Cardiac septum (tissue), 1 donor: ENCODE results near the gene CNEP1R1. TPM values are rescaled to one million over a fixed set of nuclear protein-coding genes. Genes with fewer than 3 reads are reported as not detected.
"Not testable (repeated sequence)": the region's sequence is repeated elsewhere in the genome, so short reads cannot be mapped to it uniquely, and the experiment has no call there.

Source experiments
- DNase-seq: peaks from one replicate; pipeline ENCODE4 v3.0.0-alpha.2; 2020; ENCODE audit warnings: low spot score
- intact Hi-C: fragments of 100-400 bp; cut with DNase I; formaldehyde crosslinking; loops from one replicate; pipeline ENCODE4 v1.14.0; 2022
- total RNA-seq: library from RNA; stranded (reverse); fragmentation: NEBNext Ultra II Directional; extraction: Animal tissue kit (Norgen Biotek cat#: 25700); gene quantifications from one replicate; pipeline ENCODE4 v1.2.1, GENCODE V29; 2021
- donor health status: DM: no; HTN: no; CAD: no.

CNEP1R1 gene
- total RNA-seq, 1 donor from 2014 or later = 17.9 TPM

DNA sequence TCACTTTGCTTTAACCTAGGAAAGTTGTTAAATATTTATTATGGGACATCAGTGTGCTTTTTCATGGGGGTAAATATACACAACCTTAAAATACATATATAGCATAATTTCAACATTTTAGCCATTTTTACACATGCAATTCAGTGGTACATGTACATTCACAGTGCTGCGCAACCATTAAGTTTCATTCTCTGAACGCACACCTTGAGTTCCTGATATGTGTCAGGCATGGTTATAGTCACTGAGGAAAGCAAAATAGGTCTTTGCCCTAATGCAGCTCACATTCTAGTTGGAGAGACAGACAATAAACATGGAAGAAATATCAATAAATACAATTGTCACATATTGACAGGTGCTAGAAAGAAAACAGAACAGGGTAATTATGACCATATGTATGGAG lies 12.8 kb upstream of the CNEP1R1 start:
- DNase-seq = no peak
- intact Hi-C loops = no loop called here

GRCh38 chr16:50014211-50014610 lies 10.8 kb upstream of the CNEP1R1 start:
- intact Hi-C loops, DNase-seq: not testable (repeated sequence)

GRCh38 chr16:50015631-50016030 lies 9.4 kb upstream of the CNEP1R1 start:
- no peak for DNase-seq
- intact Hi-C loops = no loop called here

DNA sequence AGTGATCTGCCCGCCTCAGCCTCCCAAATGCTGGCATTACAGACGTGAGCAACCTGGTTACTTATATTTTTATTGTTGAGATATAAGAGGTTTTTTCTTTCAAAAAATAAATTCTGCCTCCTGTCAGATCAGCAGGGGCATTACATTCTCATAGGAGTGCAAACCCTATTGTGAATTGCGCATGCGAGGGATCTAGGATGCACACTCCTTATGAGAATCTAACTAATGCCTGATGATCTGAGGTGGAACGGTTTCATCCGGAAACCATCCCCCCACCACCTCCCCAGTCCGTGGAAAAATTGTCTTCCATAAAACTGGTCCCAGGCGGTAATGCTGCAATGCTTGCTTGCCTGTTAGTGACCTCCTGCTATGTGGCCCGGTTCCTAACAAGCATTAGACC lies 7.5 kb upstream of the CNEP1R1 start:
- no peak for DNase-seq
- intact Hi-C loops = no loop called here

- intact Hi-C loops = loop anchor here (10.0 kb wide), 2 partner anchors 343 to 643 kb away; partner anchors contain the start of gene BRD7
- DNase-seq = no peak
Observed at GRCh38 chr16:50021544-50021943, 3.5 kb upstream of the CNEP1R1 start.

DNA sequence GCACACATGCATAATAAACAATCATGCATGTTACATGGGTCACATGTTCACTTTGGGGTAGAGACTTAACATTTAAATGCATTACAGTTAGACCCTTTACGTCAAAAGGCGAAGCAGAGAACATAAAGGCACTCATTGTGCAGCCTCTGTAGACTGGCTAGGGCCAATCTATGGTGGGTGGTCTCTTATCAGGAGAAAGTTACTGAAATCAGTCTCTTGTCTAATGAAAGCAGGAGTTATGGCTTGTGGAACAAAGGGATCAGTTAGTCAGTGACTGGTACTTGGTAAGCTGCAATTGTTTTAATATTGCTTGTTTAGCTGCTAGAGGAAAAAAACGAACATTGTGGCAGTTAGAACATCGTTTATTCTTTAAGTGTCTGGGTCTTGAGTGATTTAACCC lies 1.4 kb upstream of the CNEP1R1 start:
- no peak for DNase-seq
- intact Hi-C loops = loop anchor here (2.0 to 10.0 kb wide), 4 partner anchors 43 to 641 kb away; partner anchors contain the start of gene BRD7

GRCh38 chr16:50024207-50024606 lies 818 bp upstream of the CNEP1R1 start:
- no peak for DNase-seq
- intact Hi-C loops = loop anchor here (2.0 to 10.0 kb wide), 4 partner anchors 43 to 641 kb away; partner anchors contain the start of gene BRD7

GRCh38 chr16:50025537-50025931 lies 509 bp downstream of the CNEP1R1 start:
- intact Hi-C loops = loop anchor here (2.0 to 10.0 kb wide), 5 partner anchors 41 to 639 kb away; partner anchors contain the start of genes BRD7 and TENT4B

DNA sequence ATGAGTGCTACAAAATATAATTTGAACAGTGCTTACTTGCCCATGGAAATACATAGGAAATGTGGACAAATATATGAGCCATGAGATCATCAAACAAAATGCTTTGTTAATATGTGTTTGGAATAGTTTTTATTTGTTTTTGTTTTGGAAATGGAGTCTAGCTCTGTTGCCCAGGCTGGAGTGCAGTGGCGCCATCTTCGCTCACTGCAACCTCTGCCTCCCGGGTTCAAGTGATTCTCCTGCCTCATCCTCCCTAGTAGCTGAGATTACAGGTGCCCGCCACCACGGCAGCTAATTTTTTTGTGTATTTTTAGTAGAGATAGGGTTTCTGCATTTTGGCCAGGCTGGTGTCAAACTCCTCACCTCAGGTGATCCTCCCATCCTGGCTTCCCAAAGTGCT lies 2.8 kb downstream of the CNEP1R1 start:
- intact Hi-C loops = loop anchor here (5.0 to 10.0 kb wide), 3 partner anchors 124 to 637 kb away; partner anchors contain the start of genes BRD7 and TENT4B

More at GRCh38 chr16:50025537-50025931, 509 bp downstream of the CNEP1R1 start:
- DNase-seq = no peak

DNA sequence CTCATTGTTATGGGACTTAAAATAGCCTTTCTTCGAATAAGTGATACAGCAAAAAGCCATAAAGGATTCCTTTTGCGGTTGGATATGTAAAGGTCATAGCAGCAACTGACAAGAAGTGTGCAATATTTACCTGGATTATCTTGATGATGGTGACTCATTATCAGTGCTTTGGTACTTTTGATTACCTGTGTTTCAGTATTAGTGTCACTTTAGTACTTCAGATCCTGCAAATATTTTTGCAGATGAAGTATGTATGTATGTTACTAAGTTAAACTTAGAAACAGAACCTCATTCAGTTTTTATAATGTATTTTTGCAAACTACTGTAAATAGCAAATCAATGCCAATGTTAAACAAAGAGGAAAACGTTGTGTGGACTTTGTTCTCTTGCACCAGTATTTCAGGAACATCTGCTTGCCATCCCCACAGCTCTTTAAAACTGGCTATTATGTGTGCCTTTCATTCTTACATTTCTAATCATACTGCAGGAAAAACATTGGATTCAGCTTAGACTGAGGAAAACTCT lies 10.5 kb downstream of the CNEP1R1 start:
- intact Hi-C loops = no loop called here

More for the DNA sequence above, 2.8 kb downstream of the CNEP1R1 start:
- no peak for DNase-seq

DNA sequence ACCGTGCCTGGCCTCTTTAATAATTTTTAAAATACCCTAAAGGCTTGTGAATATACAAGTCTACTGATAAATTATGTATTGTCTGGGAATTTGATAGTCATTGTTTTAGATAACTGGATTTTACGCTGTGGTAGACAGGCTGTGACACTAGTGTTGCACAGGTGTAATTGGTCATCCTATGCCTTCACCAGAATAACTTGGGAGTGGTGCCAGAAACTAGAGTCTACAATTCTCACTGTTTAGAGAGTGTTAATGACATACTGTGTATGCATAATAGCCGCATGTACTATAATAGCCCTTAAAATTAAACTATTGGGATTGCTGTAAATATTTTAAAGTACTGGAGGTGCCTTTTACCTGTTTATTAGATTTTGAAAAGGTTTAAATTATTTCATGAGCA lies 11.4 kb downstream of the CNEP1R1 start:
- intact Hi-C loops = no loop called here
- DNase-seq = no peak

More for the DNA sequence above, 10.5 kb downstream of the CNEP1R1 start:
- DNase-seq = no peak

DNA sequence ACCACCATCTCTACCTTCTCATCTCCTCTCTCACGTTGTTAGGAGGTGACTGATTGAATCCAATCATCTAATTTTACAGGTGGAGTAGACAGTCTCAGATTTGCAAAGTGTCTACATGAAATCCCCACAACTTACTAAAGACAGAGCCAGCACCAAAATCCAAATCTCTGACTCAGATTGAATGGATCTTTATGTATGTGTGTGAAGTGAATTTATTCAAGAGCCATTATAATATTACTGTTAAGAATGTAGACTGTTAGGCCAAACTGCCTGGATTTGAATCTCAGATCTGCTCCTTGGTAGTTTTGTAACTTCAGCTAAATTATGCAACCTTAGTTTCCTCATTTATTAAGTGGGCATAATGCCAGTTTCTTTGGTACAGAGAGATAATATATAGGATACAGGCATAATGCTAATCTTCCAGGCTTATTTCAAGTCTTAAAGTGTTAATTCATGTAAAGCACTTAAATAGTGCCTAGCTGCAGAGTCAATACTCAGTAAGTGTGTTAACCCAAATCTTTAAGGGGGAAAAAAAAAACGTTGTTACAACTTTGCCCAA lies 12.7 kb downstream of the CNEP1R1 start:
- intact Hi-C loops = no loop called here
- no peak for DNase-seq

DNA sequence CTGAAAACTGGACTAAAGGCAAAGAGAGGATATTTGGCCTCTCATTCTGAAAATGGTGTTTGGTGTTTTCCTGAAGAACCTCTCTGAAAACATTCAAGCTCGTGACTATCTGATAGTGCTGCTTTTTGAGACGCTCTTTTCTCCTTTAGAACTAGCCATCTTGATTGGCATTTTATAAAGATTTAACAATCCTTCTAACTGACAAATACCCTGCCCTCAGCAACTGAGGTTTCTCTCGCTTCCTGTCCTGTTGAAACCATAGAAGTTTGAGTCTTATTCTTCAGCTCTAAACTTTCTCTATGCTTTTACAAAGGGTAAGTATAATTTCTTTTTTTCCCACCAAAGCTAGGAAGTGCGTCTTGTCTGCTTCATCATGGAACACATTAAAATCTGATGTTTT lies 13.3 kb downstream of the CNEP1R1 start:
- intact Hi-C loops = no loop called here
- DNase-seq = no peak

DNA sequence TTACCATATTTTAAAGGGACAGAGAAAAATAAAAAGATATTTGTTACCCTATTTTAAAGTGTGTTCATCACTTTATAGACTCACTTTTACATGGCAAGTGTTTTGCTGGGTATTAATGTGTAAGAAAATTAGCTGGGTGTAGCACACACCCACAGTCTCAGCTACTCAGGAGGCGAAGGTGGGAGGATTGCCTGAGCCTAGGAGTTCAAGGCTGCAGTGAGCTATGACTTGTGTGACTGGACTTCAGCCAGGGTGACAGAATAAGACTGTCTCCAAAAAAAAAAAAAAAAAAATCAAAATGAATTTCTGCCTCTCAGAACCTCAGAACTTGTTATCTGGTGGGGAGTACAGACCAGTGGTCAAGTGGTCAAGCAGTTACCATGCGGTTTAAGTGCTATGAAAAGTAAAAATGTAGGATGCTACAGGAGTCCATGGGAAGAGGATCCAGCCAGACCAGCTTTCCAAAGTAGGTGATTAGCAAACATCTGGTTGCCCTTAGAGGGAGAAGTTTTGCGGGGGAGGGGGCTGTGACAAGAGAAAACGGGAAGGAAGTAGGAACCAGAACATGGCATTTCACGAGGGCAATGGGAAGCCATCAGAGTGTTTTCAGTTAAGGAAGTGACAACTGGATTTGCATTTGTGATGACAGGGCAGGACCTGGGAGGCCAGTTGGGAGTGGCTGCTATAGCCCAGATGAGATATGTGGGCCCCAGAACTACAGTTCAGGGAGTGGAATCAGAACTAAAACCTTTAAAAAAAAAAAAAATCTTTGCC lies 13.9 kb downstream of the CNEP1R1 start:
- intact Hi-C loops = no loop called here
- peak; percentile 81 for DNase-seq

DNA sequence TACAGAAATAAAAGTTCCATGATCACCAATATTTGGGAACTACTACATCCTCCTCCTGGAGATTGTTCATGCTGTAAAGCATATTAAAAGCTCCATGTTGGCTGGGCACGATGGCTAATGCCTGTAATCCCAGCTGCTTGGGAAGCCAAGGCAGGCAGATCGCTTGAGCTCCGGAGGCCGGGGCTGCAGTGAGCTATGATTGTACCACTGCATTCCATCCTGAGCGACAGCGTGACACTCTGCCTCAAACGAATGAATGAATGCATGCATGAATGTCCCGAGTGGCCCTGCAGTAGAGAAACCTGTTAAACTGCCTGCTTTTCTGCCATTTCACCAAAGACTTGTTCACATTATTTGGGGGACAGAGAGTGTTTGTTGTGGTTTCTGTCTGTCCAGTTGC lies 15.0 kb downstream of the CNEP1R1 start:
- no peak for DNase-seq
- intact Hi-C loops = no loop called here

DNA sequence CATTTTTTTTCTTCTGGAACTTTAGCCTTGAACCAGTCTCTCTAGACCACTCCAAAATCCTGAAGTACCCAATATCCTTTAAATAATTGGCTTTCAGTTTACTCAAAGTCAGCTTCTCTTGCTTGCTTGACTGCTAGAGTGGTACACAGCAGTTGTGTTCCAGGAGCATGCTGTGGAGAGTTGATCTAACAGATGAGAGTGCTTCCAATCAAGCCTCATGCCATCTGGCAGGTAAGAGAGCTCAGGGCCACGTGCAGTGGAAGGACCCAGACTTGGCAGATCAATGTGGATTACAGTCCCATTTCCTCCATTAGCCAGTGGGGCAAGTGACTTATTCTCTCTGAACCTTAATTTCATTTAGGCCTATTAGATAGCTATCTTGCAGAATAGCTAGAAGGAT lies 15.7 kb downstream of the CNEP1R1 start:
- no peak for DNase-seq
- intact Hi-C loops = no loop called here

GRCh38 chr16:50043358-50043757 lies 18.3 kb downstream of the CNEP1R1 start:
- intact Hi-C loops = no loop called here
- no peak for DNase-seq

DNA sequence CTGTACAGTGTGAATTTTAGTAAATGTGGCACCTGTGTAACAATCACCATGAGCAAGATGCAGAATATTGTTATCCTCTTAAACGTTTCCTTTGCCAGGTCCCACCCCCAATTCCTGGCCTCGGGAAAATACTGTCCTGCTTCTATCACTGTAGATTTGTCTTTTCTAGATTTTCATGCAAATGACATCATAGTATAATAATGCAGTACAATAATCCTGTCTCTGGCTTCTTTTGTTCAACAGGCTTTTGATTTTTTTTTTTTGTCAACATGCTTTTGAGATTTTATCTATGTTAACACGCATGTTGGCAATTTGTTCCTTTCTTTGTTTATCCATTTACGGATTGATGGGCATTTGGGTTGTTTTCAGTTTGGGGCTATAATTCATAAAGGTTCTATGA lies 20.4 kb downstream of the CNEP1R1 start:
- intact Hi-C loops = no loop called here
- no peak for DNase-seq

DNA sequence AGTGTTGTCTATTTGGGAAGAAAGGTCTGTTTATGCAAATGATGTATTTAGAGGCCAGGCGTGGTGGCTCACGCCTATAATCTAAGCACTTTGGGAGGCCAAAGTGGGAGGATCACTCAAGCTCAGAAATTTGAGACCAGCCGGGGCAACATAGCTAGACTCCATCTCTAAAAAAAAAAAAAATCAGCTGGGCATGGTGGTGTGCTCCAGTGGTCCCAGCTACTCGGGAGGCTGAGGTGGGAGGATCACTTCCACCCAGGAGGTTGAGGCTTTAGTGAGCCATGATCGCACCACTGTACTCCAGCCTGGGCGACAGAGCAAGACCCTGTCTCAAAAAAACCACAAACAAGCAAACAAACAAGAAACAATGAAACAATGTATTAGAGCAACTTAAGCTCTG lies 21.8 kb downstream of the CNEP1R1 start:
- intact Hi-C loops = no loop called here
- no peak for DNase-seq

DNA sequence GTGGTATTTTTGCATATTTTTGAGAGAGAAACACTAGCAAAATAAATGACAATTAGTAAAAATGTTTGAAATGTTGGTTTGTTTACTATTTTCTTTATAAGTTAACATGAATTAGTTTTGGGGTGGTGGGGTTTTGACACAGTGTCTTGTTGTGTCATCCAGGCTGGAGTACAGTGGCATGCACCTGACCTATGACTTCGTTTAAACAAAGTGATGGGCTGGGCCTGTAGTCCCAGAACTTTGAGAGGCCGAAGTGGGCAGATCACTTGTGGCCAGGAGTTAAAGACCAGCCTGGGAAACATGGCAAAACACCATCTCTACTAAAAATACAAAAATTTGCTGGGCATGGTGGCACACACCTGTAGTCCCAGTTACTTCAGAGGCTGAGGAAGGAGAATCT lies 22.8 kb downstream of the CNEP1R1 start:
- intact Hi-C loops = no loop called here
- DNase-seq = no peak

GRCh38 chr16:50050802-50051201 lies 25.8 kb downstream of the CNEP1R1 start:
- intact Hi-C loops = no loop called here
- DNase-seq = no peak
